Endothelial cell of umbilical vein (primary cell): Measurements from ENCODE around the gene PHACTR2. TPM values are rescaled to one million over a fixed set of nuclear protein-coding genes. Genes with fewer than 3 reads are reported as not detected.
"Not testable (repeated sequence)": the region's sequence is repeated elsewhere in the genome, so short reads cannot be mapped to it uniquely, and the experiment has no call there.

Experiments used
- BruUV-seq: library from RNA; stranded (reverse); fragments of 400-500 nt; replicated peaks from 2 replicates; lab custom pipeline; 2021; lab: Mats Ljungman, UMichigan
- CTCF ChIA-PET: fragments of 300-600, 350-600 bp; sonication (Branson Sonifier 250); formaldehyde crosslinking; loops from one replicate; lab custom pipeline; 2021; ENCODE audit warnings: antibody characterized with exemption, inconsistent platforms; lab: Charles Lee
- POLR2A ChIA-PET: fragments of 300-600, 350-600 bp; sonication (Branson Sonifier 250); formaldehyde crosslinking; loops from one replicate; lab custom pipeline; 2021; ENCODE audit warnings: antibody characterized with exemption, inconsistent platforms; lab: Charles Lee
- DNase-seq: peaks from one replicate; pipeline ENCODE4 v3.0.0-alpha.2; 2011; ENCODE audit warnings: low read depth, low spot score
- FAIRE-seq: peaks from 2 replicates; lab custom pipeline; 2011; peaks lifted over from hg19 to GRCh38; lab: Jason Lieb, UNC
- H2AFZ ChIP-seq: 2 replicates; pipeline ENCODE4 v1.6.0; 2012; ENCODE audit warnings: low read depth, low read length, control low read depth, inconsistent platforms
- H3K27ac ChIP-seq: 2 replicates; pipeline ENCODE4 v1.5.1; 2011; ENCODE audit warnings: low read depth, mild to moderate bottlenecking, control low read depth, low read length, moderate library complexity; ENCODE audit not compliant: insufficient read depth
- H3K27me3 ChIP-seq, 2 experiments: 2 replicates each; pipeline versions ENCODE4 v1.6.0 to v1.6.1; 2011; ENCODE audit warnings: low read length in 2 of 2, mixed read lengths in 1 of 2; ENCODE audit not compliant: control insufficient read depth in 2 of 2, insufficient read depth in 2 of 2
- H3K36me3 ChIP-seq, 2 experiments: 2 replicates in 1 of 2; 3 replicates in 1 of 2; pipeline ENCODE4 v1.5.1; 2011; ENCODE audit warnings: low read length in 2 of 2, mild to moderate bottlenecking in 1 of 2, moderate library complexity in 1 of 2; ENCODE audit not compliant: control insufficient read depth in 2 of 2, insufficient read depth in 2 of 2; ENCODE audit errors: extremely low read depth in 1 of 2
- H3K4me1 ChIP-seq: 3 replicates; pipeline ENCODE4 v1.5.1; 2011; ENCODE audit warnings: mild to moderate bottlenecking, low read length; ENCODE audit not compliant: control insufficient read depth, insufficient read depth; ENCODE audit errors: extremely low read depth
- H3K4me2 ChIP-seq: 2 replicates; pipeline ENCODE4 v1.6.1; 2011; ENCODE audit warnings: low read length, control low read depth, mixed read lengths; ENCODE audit not compliant: insufficient read depth
- H3K4me3 ChIP-seq, 3 experiments: fragments of 200-600 bp in 1 of 3; sonication (generic), shearing (Covaris generic) in 1 of 3; replicated peaks in 1 of 3; 2 replicates each; pipeline ENCODE4 v1.5.1; 2011 to 2016; ENCODE audit warnings: control low read depth in 3 of 3, low read length in 3 of 3, mild to moderate bottlenecking in 2 of 3, inconsistent platforms in 1 of 3, low read depth in 1 of 3, moderate library complexity in 1 of 3; ENCODE audit not compliant: insufficient read depth in 1 of 3
- H3K79me2 ChIP-seq: 2 replicates; pipeline ENCODE4 v1.6.0; 2012; ENCODE audit warnings: low read length, inconsistent platforms; ENCODE audit not compliant: control insufficient read depth, insufficient read depth
- H3K9ac ChIP-seq: replicated peaks from 2 replicates; pipeline ENCODE3; 2011; ENCODE audit warnings: low read length, control low read depth; ENCODE audit not compliant: insufficient read depth; ENCODE audit errors: extremely low read depth
- H3K9me1 ChIP-seq: replicated peaks from 3 replicates; pipeline ENCODE4 v1.6.0; 2011; ENCODE audit warnings: mild to moderate bottlenecking, low read length; ENCODE audit not compliant: control insufficient read depth, insufficient read depth; ENCODE audit errors: extremely low read depth
- H3K9me3 ChIP-seq: replicated peaks from 2 replicates; pipeline ENCODE4 v1.5.1; 2012; ENCODE audit warnings: low read length, inconsistent platforms; ENCODE audit not compliant: control insufficient read depth, insufficient read depth
- H4K20me1 ChIP-seq: replicated peaks from 2 replicates; pipeline ENCODE3; 2011; ENCODE audit warnings: mild to moderate bottlenecking, low read length; ENCODE audit not compliant: control insufficient read depth, insufficient read depth; ENCODE audit errors: extremely low read depth
- EZH2 ChIP-seq: IDR thresholded peaks from 2 replicates; pipeline ENCODE4 v1.6.1; 2012; ENCODE audit warnings: borderline replicate concordance, low read depth, mild to moderate bottlenecking, moderate library complexity, low read length, inconsistent platforms; ENCODE audit not compliant: severe bottlenecking
- FOS ChIP-seq: IDR thresholded peaks from 2 replicates; pipeline ENCODE4 v1.6.1; 2011; ENCODE audit warnings: mild to moderate bottlenecking, low read length, moderate library complexity, borderline replicate concordance; ENCODE audit not compliant: insufficient read depth
- GATA2 ChIP-seq: IDR thresholded peaks from 2 replicates; pipeline ENCODE4 v1.7.0; 2011; ENCODE audit warnings: low read depth, mild to moderate bottlenecking, moderate library complexity, mixed read lengths, low read length; ENCODE audit not compliant: insufficient read length, insufficient read depth
- JUN ChIP-seq: IDR thresholded peaks from 2 replicates; pipeline ENCODE4 v1.6.1; 2011; ENCODE audit warnings: borderline replicate concordance, low read depth; ENCODE audit not compliant: insufficient read length, insufficient read depth
- MYC ChIP-seq: IDR thresholded peaks from one replicate; pipeline ENCODE4 v1.6.1; 2011; ENCODE audit warnings: mild to moderate bottlenecking, low read depth, low read length
- POLR2A ChIP-seq: IDR thresholded peaks from 2 replicates; pipeline ENCODE4 v1.6.1; 2012; ENCODE audit warnings: low read depth, mild to moderate bottlenecking, control low read depth, low read length
- POLR2AphosphoS5 ChIP-seq: IDR thresholded peaks from 2 replicates; pipeline ENCODE4 v1.6.1; 2012; ENCODE audit warnings: low read depth, mild to moderate bottlenecking, control low read depth, low read length, moderate library complexity; ENCODE audit not compliant: insufficient read depth
- dilution Hi-C: fragments of 300-500 bp; cut with MboI; formaldehyde crosslinking; loops from one replicate; pipeline ENCODE4 v1.15.0; 2019; ENCODE audit warnings: low sequenced_read_pairs; ENCODE audit not compliant: extremely low pct_ligation_motif_present
- intact Hi-C: fragments of 100-400 bp; cut with micrococcal nuclease; formaldehyde crosslinking; loops from one replicate; pipeline ENCODE4 v1.10.0; 2022
- polyA plus RNA-seq, 4 experiments: library from polyadenylated mRNA; depleted of rRNA in 3 of 4; stranded (reverse) in 3 of 4; unstranded in 1 of 4; fragments of >200 nt; gene quantifications; 2 replicates each; pipeline versions ENCODE4 v1.2.1 to v1.2.3, GENCODE V29; 2011 to 2012; ENCODE audit warnings: missing spikeins in 1 of 4
- total RNA-seq: library from RNA; stranded (reverse); gene quantifications from 2 replicates; pipeline ENCODE4 v1.2.3, GENCODE V29; 2021
- TF ChIP-seq, protein P1 (sequence below): IDR thresholded peaks from 2 replicates; pipeline ENCODE4 v1.6.1; 2011; ENCODE audit not compliant: insufficient read depth, insufficient read length
- TF ChIP-seq, protein P2 (sequence below), 2 donors: IDR thresholded peaks; 1 replicate in 1 of 2; 2 replicates in 1 of 2; pipeline ENCODE4 v1.5.1; 2011; ENCODE audit warnings: low read length in 2 of 2, mild to moderate bottlenecking in 2 of 2, moderate library complexity in 2 of 2, control low read depth in 1 of 2, inconsistent platforms in 1 of 2, low read depth in 1 of 2; ENCODE audit not compliant: insufficient read depth in 1 of 2; ENCODE audit errors: extremely low read depth in 1 of 2

The PHACTR2 gene
- total and polyA plus RNA-seq, 2 donors (not counting 3 experiments of a cell fraction or from before 2014, with no cell fraction given), result 16.3 to 178 TPM

DNA sequence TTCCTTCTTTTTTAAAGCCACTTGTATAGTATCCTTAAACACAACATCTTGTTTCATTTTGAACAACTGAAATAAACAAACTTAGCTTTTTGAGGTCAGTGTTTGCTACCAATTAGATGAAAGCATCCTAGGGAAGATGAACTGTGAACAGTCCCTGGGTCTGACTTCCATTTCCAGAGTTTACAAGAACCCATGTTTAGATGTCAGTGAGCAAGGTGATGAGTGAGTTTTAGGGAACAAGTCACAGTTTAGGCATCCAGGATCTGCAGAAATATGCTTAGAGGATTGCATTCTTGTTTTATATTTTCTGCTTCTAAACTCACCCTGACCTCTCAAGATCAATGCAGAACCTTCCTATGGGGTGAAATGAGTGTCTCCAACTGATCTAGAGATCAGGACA lies 189.5 kb downstream of the PHACTR2 start:
- POLR2A ChIA-PET, result no interaction called here

DNA sequence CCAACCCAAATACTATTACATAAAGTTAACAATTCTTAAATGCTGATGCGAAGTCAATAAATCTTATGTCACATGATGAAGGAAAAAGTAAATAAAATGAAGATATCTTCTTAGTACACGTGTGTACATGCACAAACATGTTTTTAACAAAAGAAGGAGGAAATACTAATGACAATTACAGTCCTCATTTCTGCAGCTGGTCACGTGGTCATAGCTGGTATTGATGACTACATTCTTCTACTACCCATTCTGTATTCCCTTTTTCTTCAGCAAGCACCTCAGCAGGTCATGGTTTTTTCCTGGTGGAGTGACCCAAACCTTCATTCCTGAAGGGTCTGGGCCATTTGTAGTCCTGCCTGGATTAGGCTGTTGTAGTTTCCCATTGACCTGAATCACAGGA lies 191.0 kb downstream of the PHACTR2 start:
- H3K9me3 ChIP-seq, result not testable (repeated sequence)

More for the DNA sequence above, 189.5 kb downstream of the PHACTR2 start:
- H3K79me2 ChIP-seq, result no peaks in the 10 kb centered on the region
- dilution Hi-C loops, result no loop called here
- intact Hi-C loops, result no loop called here
- peaks cover 0 to 1% of the 10 kb centered on the region in 2 experiments for H3K27me3 ChIP-seq
- H3K4me3 ChIP-seq, result no peak overlapping the region
- H2AFZ ChIP-seq, result no peak overlapping the region
- FAIRE-seq (no peak), DNase-seq (no peak)
- CTCF ChIA-PET, result no interaction called here
- no TSS peak for BruUV-seq
- H3K27ac ChIP-seq, result no peak overlapping the region
- no peaks in the 10 kb centered on the region for H3K9me1 ChIP-seq
- no peak overlapping the region for H3K4me2 ChIP-seq
- H3K4me1 ChIP-seq, result no peaks in the 10 kb centered on the region
- no peak overlapping the region for H3K9ac ChIP-seq
- peaks cover 2 to 11% of the 10 kb centered on the region in 2 experiments for H3K36me3 ChIP-seq
- no peaks in the 10 kb centered on the region for H3K9me3 ChIP-seq
- no peak for TF ChIP-seq POLR2AphosphoS5
- no peak for TF ChIP-seq GATA2
- no peak for TF ChIP-seq POLR2A
- no peak for TF ChIP-seq MYC
- TF ChIP-seq, protein P1, sequence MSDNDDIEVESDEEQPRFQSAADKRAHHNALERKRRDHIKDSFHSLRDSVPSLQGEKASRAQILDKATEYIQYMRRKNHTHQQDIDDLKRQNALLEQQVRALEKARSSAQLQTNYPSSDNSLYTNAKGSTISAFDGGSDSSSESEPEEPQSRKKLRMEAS, result no peak
- TF ChIP-seq, protein P2, sequence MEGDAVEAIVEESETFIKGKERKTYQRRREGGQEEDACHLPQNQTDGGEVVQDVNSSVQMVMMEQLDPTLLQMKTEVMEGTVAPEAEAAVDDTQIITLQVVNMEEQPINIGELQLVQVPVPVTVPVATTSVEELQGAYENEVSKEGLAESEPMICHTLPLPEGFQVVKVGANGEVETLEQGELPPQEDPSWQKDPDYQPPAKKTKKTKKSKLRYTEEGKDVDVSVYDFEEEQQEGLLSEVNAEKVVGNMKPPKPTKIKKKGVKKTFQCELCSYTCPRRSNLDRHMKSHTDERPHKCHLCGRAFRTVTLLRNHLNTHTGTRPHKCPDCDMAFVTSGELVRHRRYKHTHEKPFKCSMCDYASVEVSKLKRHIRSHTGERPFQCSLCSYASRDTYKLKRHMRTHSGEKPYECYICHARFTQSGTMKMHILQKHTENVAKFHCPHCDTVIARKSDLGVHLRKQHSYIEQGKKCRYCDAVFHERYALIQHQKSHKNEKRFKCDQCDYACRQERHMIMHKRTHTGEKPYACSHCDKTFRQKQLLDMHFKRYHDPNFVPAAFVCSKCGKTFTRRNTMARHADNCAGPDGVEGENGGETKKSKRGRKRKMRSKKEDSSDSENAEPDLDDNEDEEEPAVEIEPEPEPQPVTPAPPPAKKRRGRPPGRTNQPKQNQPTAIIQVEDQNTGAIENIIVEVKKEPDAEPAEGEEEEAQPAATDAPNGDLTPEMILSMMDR (IDR thresholded peaks at IDR 0.05; ENCODE audit: extremely low read depth in 1 of 2, insufficient read depth in 1 of 2, low read depth in 1 of 2, low read length in 2 of 2), result no peak
- TF ChIP-seq EZH2, result no peak
- TF ChIP-seq JUN, result no peak
- TF ChIP-seq FOS, result no peak
- no peaks in the 10 kb centered on the region for H4K20me1 ChIP-seq

DNA sequence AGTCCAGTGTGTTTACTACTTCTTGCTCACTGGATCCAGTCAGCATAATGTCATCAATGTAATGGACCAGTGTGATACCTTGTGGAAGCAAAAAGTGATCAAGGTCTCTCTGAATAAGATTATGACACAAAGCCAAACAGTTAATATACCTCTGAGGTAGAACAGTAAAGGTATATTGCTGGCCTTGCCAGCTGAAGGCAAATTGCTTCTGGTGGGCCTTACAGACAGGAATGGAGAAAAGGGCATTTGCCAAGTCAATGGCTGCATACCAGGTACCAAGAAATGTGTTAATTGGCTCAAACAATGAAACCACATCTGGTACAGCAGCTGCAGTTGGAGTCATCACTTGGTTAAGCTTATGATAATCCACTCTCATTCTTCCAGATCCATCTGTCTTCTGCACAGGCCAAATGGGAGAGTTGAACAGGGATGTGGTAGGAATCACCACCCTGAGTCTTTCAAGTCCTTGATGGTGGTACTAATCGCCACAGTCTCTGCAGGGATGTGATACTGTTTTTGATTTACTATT lies 193.5 kb downstream of the PHACTR2 start:
- not testable (repeated sequence) for BruUV-seq

More for the DNA sequence above, 191.0 kb downstream of the PHACTR2 start:
- FAIRE-seq, DNase-seq, H3K79me2 ChIP-seq, H3K36me3 ChIP-seq, POLR2A ChIA-PET, intact Hi-C loops, dilution Hi-C loops, H3K9ac ChIP-seq, BruUV-seq, H2AFZ ChIP-seq, CTCF ChIA-PET, H4K20me1 ChIP-seq, H3K4me1 ChIP-seq, H3K4me3 ChIP-seq, H3K4me2 ChIP-seq, H3K27me3 ChIP-seq, H3K9me1 ChIP-seq, H3K27ac ChIP-seq: not testable (repeated sequence)

More for the DNA sequence above, 193.5 kb downstream of the PHACTR2 start:
- H3K4me3 ChIP-seq, H3K4me1 ChIP-seq, DNase-seq, FAIRE-seq, CTCF ChIA-PET, H4K20me1 ChIP-seq, dilution Hi-C loops, H3K79me2 ChIP-seq, H3K36me3 ChIP-seq, H3K27ac ChIP-seq, H3K9me3 ChIP-seq, POLR2A ChIA-PET, intact Hi-C loops, H3K27me3 ChIP-seq, H3K4me2 ChIP-seq, H2AFZ ChIP-seq, H3K9me1 ChIP-seq, H3K9ac ChIP-seq: not testable (repeated sequence)
